NCI-H2227 (cell line): Measurements from ENCODE around the gene TPPP.
A peak's percentile ranks its signal among the peaks of the same experiment; 100 is the strongest.
"Not testable (repeated sequence)": the region's sequence is repeated elsewhere in the genome, so short reads cannot be mapped to it uniquely, and the experiment has no call there.

Source experiments
- DNase-seq: peaks from one replicate; lab custom pipeline; 2025; ENCODE audit not compliant: unreplicated experiment; lab: John Stamatoyannopoulos, UW

Gene TPPP

DNA sequence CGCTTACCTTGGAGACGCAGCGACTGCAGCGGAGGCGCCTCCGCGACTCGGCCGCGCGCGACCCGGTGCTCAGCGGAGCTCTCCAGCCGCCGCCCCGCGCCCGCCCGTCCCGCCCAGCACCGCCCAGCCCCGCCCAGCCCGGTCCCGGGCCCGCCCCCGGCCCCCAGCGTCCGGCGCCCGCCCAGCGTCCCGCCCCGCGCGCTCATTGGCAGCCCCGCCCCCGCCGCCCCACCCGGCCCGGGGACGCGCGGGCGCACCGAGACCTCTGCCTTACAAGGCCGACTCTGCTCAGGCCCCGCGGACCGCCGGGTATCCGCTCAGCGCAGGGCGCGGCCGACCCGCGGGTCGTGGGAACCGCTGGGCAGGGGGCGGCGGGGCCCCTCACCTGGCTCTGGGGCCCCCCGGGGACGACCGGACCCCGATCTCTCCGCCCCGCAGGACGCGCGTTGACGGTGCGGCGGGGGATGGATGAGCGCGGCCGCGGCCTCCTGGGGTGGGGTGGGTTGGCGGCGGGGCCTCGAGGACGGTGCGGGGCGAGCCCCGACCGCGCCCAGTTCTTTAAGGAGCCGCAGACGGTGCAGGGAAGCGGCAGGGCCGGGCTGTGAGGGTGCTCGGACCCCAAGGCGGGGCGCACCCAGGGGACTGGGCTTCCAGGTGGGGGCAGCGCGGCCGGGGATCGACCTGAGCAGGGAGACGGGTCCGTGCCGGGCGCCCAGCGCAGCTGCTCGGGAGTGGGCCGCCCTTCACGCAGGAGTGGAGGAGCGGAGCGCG, at the start of gene TPPP:
TPPP (minus strand) TSS at position 82 of the 771 bp plus-strand sequence. CDS start 15,292 bp downstream, outside the sequence.
- peak; percentile 96 for DNase-seq

DNA sequence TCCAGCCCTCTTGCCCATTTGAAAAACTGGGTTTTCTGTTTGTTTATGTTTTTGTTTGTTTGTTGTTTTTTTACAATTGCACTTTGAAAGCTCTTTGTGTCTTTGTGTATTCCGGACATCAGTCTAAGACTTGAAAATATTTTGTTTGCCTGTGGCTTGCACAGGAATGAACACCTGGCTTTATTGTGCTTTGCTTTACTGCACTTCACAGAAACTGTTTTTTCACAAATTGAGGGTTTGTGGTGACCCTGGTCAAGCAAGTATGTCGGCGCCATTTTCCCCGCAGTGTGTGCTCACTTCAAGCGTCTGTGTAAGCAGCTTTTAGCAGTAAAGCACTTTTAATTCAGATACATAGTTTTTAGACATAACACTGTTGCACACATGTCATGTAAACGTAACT, 49.1 kb upstream of the TPPP start:
- not testable (repeated sequence) for DNase-seq

DNA sequence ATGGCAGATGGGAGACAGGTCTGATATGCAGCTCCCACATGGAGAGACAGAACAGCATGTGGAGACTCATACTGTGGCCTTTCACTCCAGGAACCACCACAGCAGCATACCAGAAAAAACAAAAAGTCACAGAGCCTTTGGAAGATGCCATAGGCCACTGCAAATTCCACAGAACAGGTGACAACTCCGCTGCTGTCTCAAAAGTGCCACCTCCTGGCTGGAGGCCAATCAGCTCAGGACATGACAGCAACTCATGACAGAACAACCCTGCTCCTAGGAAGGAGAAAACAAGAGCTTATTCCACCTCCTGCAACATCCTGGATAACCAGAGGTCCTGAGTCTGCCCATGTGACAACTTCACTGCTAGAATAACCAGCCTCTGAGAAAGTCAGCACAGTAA, 41.0 kb upstream of the TPPP start:
- DNase-seq, result not testable (repeated sequence)

DNA sequence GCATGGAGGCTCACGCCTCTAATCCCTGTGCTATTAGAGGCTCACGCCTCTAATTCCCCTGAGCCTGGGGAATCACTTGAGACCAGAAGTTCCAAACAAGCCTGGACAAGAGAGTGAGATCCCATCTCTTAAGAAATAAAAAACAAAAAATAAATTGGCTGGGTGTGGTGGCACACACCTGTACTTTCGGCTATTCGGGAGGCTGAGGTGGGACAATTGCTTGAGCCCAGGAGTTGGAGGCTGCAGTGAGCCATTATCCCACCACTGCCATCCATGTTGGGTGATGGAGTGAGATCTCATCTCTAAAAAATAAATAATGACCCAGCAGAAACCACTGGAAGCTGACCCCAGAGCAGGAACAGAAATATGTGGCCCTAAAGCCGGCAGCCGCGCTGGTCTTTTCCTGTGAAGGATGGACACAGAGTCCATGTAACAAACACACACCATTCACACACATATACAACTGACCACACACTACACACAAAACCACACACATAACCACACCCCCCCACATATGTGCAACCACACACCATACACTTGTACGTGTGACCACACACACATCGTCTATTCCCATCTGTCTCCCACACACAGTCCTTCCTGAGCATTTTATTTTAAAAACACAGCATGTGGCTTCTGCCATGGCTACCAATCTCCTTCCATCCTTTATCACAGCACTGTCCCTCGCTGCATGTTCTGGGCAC, 39.8 kb upstream of the TPPP start:
- not testable (repeated sequence) for DNase-seq

DNA sequence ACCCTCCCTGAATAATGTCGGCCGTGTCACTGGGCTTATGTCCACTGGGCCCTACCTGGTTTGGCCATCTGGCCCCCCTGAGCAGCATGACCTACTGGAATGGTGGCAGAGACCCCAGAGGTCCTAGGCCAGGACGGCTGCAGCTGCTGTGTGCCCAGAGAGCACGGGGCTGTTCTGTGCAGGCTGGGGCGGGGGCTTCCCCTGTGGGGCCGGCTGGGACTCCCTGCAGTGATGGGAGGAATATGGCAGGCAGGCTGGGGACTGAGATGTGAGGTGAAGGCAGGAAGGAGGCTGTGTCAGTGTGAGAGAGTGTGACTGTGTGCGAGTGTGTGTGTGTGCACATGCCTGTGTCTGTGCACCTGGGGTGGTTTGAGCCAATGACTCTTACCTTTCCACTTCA, 36.1 kb upstream of the TPPP start:
- not testable (repeated sequence) for DNase-seq

DNA sequence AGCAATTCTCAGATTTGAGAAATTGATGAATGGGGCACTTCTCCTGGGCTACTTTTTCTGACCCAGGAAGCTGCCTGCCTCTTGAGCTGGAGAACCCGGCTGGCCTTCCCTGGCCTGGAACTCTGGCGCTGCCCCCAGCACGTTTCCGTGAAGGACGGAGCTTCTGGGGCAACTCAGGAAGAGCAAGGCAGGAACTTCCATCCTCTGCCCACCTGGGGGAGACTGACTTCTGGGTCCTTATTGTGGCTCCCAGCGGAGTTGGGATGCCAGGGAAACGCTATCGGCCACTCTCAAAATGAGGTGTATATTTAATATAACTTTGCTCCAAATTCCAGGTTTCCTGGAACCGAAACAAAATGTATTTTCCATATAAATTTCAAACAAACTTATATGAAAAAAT, 33.9 kb upstream of the TPPP start:
- DNase-seq, result not testable (repeated sequence)

DNA sequence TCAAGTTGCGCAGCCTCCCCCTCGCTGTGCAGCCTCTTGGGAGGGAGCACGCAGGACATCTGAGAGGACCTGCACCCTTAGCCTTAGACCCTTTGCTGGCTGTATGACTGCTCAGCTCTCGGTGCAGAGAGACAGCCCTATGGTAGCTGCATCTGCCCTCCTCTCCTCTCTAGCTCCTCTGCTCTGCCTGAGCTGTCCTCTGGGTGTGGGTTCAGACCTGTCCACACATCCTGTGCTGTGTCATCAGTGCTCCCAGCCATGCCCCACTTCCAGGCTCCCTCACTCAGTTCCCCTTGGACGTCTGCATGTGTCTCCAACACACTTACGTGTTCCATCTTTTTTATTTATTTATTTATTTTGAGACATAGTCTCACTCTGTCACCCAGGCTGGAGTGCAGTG, 30.7 kb upstream of the TPPP start:
- DNase-seq, result not testable (repeated sequence)

DNA sequence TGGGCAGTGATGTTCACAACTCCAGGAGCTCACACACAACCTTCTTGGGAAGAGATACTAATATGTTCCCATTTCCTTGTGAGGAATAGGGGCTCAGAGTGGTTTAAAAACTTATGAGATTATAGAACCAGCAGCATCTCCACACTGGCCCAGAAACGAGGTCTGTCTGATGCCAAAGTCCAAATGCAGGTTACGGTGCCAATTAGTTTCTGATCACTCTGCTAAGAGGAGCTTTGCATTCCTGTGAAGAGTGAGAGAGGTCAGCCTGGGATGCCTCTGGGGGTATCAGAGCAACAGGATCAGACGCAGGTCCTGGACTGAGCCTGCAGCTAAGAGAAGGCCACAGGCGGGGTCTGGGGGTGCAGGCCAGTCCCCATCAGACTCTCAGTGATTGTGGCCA, 30.2 kb upstream of the TPPP start:
- not testable (repeated sequence) for DNase-seq

DNA sequence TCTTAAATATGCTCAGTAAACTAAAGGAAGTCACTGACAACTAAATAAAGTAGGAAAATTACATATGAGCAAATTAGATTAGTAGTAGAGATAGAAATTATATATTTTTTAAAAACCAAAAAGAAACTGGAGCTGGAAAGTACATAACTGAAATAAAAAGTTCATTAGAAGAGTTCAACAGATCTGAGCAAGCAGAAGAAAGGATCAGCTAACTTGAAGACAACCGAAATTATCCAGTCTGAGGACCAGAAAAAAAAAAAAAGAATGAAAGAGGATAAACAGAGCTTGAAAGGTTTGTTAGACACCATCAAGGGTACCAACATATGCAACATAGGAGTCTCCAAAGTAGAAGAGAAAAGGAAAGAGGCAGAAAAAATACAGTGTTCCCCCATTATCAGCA, 26.2 kb upstream of the TPPP start:
- not testable (repeated sequence) for DNase-seq

DNA sequence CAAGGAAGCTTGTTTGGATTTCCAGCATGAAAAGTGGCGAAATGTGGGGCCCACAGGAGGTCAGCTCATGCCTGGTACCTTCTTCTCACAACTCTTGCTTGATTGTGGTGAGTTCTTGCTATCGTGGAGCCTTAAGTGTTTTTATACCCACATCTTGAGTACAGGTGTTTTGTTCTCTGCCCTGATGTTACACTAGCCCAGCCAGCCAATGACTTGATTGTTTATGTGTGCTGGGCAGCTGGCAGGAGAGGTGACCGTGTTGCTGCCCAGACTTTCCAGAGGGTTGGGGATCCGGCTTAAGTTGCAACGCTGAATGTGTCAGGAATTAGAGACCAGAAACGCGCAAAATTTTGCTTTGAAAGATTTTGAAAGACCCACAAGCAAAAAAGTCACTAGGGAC, 24.0 kb upstream of the TPPP start:
- no peak for DNase-seq

DNA sequence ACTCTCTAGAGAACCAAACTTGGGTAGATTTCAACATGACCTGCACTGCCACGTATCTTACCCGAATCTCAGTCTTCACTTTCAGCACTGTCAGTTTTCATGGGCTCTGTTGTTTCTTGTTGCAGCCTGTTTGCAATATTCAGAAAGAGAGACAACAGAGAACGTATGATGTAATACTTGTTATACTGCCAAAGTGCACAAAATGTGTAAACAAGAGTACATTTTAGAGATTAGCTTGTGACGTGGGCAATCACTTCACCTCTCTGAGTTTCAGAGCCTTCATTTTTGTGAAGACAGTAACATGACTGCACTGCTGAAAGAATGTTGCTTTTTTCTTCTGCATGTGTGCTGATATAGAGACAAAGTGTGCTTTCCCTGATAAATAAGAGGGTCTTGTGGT, 23.6 kb upstream of the TPPP start:
- not testable (repeated sequence) for DNase-seq

DNA sequence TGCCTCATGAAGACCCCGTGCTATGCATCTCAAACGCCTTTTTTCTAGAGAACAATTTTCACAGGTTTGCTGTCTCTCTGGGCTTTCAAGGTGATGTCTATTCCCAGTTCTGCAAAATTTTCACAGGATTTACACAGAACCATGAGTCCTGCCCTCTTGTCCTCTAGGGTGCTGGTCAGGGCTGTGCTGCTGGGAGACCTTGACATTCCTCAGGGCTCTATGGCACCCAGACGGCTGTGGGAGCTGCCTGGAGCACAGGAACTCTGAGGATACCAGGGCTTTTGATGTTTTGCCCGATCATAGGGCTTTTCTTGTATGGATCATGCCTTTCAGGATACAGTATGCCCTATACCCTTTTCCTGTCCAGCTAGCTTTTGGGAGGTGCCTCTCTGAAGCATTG, 22.5 kb upstream of the TPPP start:
- not testable (repeated sequence) for DNase-seq

DNA sequence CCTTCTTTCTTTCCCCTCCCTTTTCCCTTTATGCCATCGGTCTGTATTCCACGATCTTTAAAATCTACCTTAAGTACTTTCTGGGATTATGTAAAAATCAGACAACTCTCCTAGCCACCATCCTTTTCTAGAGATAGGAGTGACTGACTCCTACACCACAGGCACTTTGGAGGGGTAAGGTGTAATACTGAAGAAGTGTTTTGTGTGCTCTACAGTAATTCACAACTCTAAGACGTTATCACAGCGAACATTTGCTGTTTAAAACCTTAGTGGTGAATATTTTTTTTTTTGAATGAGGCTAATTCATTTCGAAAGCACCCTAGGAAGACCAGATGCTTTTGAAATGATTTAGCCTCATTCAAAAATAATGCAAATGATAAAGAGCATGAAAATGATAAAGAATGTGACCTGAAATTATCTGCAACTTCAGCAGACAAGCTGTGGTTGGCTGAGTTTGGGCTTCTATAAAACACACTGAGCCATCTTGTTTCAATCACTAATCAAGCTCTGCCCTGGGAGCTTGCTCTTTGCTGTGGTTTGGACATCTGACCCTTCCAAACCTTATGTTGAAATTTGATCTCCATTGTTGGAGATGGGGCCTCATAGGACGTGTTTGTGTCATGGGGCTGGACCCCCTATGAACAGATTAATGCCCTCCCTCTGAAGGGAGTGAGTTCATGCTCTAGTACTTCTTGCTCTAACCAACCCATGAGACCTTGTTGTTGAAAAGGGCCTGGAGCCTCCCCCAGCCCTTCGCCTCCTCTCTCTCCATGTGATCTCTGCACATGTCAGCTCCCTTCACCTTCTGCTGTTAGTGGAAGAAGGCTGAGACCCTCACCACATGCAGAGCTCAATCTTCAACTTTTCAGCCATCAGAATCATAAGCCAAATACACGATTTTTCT, 21.3 kb upstream of the TPPP start:
- DNase-seq, result not testable (repeated sequence)

DNA sequence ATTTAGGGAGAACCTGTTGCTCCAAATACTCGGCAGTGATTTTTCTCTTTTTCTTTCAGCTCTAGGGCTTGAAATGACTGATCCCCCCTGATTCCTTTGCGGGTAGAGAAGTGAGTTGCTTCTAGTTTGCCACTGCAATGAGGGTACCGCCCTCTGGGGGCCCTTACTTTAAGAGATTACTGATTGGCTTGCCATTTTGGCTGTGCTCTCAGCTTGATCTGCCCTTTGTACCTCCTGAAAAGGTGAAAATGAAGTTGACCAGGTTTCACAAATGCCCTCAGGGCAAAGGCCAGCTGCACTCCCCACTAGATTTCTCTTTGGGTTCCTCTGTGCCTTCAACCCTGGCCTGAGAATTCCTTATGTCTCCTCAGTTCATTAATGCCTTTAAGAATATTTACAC, 20.5 kb upstream of the TPPP start:
- DNase-seq, result not testable (repeated sequence)

DNA sequence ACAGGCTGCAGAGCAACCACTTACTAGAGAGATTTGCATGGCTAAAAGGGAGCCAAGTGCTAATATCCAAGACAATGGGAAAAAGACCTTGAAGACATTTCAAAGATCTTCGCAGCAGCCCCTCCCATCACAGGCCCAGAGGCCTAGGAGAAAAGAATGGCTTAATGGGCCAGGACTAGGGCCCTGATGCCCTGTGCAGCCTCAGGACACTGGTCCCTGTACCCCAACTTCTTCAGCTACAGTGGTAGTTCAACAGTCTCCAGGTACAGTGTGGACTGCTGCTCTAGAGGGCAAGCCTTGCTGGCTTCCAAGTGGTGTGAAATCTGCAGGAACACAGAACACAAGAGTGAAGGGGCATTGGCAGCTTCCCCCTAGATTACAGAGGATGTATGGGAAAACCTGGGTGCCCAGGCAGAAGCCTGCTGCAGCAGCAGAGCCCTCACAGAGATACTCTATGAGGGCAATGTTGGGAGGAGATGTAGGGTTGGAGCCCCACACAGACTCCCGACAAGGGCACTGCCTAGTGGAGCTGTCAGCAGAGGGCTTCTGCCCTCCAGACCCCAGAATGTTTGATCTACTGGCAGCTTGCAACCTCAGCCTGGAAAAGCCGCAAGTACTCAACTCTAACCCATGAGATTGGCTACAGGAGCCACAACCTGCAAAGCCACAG, 15.8 kb upstream of the TPPP start:
- not testable (repeated sequence) for DNase-seq

DNA sequence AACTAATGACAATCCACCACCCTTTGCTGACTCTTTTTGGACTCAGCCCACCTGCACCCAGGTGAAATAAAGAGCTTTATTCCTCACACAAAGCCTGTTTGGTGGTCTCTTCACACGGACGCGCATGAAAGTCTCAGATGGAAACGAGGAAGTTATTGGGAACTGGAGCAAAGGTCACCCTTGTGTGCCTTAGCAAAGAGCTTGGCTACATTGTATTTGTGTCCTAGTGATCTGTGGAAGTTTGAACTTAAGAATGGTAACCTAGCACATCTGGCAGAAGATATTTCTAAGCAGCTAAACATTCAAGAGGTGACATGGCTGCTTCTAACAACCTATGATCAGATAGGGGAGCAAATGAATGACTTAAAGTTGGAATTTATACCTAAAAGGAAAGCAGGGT, 15.2 kb upstream of the TPPP start:
- not testable (repeated sequence) for DNase-seq

DNA sequence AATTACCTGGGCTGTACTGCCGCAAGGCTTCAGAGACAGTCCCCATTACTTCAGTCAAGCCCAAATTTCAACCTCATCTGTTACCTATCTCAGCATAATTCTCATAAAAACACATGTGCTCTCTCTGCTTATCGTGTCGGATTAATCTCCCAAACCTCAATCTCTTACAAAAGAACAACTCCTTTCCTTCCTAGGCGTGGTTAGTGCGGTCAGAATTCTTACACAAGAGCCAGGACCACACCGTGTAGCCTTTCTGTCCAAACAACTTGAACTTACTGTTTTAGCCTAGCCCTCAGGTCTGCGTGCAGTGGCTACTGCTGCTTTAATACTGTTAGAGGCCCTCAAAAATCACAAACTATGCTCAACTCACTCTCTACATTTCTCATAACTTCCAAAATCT, 13.0 kb upstream of the TPPP start:
- not testable (repeated sequence) for DNase-seq

DNA sequence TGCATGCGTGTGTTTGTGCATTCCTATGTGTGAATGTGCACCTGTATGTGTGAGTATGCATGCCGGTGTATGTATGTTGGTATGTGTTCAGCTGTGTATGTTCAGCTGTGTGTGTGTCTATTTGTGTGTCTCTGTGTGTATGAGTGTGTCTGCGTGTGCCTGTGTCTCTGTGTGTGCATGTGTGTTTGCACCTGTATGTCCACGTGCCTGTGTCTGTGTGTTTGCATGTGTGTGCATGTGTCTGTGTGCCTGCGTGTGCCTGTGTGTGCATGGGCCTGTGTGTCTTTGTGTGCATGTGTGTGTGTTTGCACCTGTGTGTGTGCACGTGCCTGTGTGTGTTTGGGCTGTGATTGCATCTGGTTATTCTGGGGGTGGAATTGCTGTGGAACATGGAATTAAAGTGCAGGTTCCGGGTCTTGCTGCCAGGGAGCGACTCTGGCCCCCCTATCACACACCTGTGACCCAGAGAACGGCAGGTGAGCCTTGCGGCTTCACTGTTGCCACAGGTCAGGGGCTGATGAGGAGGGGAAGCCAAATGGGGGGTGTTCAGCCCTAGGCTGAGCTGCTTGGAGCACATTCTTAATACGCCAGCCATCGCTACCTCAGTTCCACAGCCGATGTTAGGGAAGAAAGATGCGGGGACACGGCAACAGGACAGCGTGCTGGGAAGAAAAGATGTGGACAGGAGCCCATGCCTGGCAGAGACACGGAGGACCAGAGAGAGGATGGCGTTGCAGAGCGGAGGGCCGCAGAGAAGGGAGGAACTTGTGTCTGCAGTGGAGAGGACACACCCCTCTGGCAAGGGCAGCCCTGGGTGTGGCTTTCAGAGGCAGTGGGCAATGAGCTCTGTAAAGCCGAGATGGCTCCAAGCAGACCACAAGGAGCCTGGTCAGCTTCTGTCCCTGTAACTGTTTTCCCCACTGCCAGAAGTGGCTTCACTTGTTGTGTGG, 3.9 kb upstream of the TPPP start:
- not testable (repeated sequence) for DNase-seq

DNA sequence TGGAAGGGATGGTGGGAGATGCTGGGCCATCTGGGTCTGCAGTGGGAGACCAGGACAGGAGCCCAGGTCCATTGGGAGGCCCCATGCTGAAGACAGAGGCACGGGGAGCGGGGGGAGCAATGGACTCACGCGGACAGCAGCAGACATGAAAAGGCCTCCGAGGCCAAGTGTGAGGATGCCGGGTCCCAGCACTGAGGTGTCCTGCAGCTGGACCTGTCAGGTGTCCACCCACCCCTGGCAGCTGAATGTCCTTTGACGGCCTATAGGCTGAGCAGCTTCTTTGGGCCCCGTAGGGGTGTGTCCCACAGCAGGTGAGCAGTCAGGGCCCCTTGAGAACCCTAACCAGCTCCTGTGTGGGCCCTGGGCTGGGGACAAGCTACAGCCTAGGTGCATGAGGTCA, 3.0 kb upstream of the TPPP start:
- DNase-seq, result not testable (repeated sequence)

DNA sequence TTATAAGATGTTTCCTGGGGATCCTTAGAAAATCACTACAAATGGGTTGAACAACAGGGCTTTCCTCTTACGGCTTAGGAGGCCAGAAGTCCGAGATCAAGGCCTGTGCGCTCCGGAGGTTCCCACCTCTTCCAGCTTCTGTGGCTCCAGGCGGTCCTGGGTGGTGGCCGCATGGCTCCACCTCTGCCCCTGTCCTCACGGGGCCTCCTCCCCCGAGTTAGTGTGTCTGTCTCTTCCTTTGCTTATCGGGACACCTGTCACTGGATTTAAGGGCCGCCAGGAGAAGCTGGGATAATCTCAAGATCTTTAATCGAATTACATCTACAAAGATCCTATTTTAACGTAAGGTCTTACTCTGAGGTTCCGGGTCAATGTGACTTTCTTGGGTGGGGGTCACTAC, 2.3 kb upstream of the TPPP start:
- DNase-seq, result not testable (repeated sequence)
